IMR-90 (cell line): Measurements from ENCODE around the gene CTDP1. TPM values are rescaled to one million over a fixed set of nuclear protein-coding genes. Genes with fewer than 3 reads are reported as not detected.

Experiments used
- ATAC-seq: fragments of 200-7000 bp; cut with Tn5 transposase; 2 replicates; pipeline ENCODE4 v1.9.1; 2020; ENCODE audit warnings: low read depth, mild to moderate bottlenecking, moderate library complexity
- BruUV-seq: library from RNA; stranded (reverse); fragments of 400-500 nt; replicated peaks from 2 replicates; lab custom pipeline; 2021; lab: Mats Ljungman, UMichigan
- CTCF ChIA-PET: fragments of 300-600 bp; formaldehyde crosslinking; extraction: SDS; loops from one replicate; lab custom pipeline; 2021; ENCODE audit warnings: antibody characterized with exemption; lab: Yijun Ruan, JAX
- POLR2A ChIA-PET: fragments of 300-600 bp; sonication (Branson Sonifier 250); formaldehyde crosslinking; loops from one replicate; lab custom pipeline; 2022; ENCODE audit warnings: antibody characterized with exemption; ENCODE audit not compliant: unreplicated experiment; lab: Charles Lee
- DNase-seq: peaks from one replicate; pipeline ENCODE4 v3.0.0; 2013
- H2AFZ ChIP-seq: replicated peaks from 2 replicates; pipeline ENCODE3; 2013; ENCODE audit warnings: low read length, mild to moderate bottlenecking; ENCODE audit not compliant: poor library complexity
- H2AK5ac ChIP-seq: 2 replicates; pipeline ENCODE4 v1.6.1; 2013; ENCODE audit warnings: low read depth, low read length, inconsistent platforms
- H2AK9ac ChIP-seq: replicated peaks from 2 replicates; pipeline ENCODE3; 2013; ENCODE audit warnings: mild to moderate bottlenecking, low read depth, low read length, moderate library complexity; ENCODE audit not compliant: poor library complexity
- H2BK120ac ChIP-seq: 2 replicates; pipeline ENCODE4 v1.6.1; 2013; ENCODE audit warnings: low read depth, low read length, inconsistent platforms
- H2BK15ac ChIP-seq: 3 replicates; pipeline ENCODE4 v1.6.1; 2013; ENCODE audit warnings: low read depth, low read length, inconsistent platforms
- H2BK20ac ChIP-seq: 2 replicates; pipeline ENCODE4 v1.6.1; 2013; ENCODE audit warnings: low read depth, mild to moderate bottlenecking, inconsistent platforms, low read length, moderate library complexity
- H2BK5ac ChIP-seq: 2 replicates; pipeline ENCODE4 v1.6.1; 2013; ENCODE audit warnings: mild to moderate bottlenecking, low read depth, low read length, inconsistent platforms; ENCODE audit not compliant: poor library complexity, severe bottlenecking
- H3K14ac ChIP-seq: replicated peaks from 2 replicates; pipeline ENCODE4 v1.6.1; 2013; ENCODE audit warnings: low read depth, low read length, inconsistent platforms
- H3K18ac ChIP-seq: 2 replicates; pipeline ENCODE4 v1.6.1; 2013; ENCODE audit warnings: low read depth, low read length, control low read depth
- H3K23ac ChIP-seq: 2 replicates; pipeline ENCODE4 v1.6.1; 2013; ENCODE audit warnings: low read depth, low read length, inconsistent platforms
- H3K27ac ChIP-seq: 2 replicates; pipeline ENCODE4 v1.5.1; 2013; ENCODE audit warnings: mild to moderate bottlenecking, control low read depth, low read length; ENCODE audit not compliant: insufficient read depth
- H3K27me3 ChIP-seq: 2 replicates; pipeline ENCODE4 v1.6.1; 2013; ENCODE audit warnings: low read length; ENCODE audit not compliant: control insufficient read depth, insufficient read depth
- H3K36me3 ChIP-seq: 2 replicates; pipeline ENCODE4 v1.6.1; 2013; ENCODE audit warnings: low read length, mixed read lengths; ENCODE audit not compliant: control insufficient read depth, insufficient read depth
- H3K4ac ChIP-seq: 2 replicates; pipeline ENCODE4 v1.6.1; 2013; ENCODE audit warnings: low read depth, low read length, inconsistent platforms
- H3K4me1 ChIP-seq: 2 replicates; pipeline ENCODE4 v1.6.1; 2013; ENCODE audit warnings: low read length, mixed read lengths; ENCODE audit not compliant: control insufficient read depth, insufficient read depth
- H3K4me2 ChIP-seq: 2 replicates; pipeline ENCODE4 v1.6.1; 2013; ENCODE audit warnings: low read depth, mild to moderate bottlenecking, control low read depth, low read length, moderate library complexity
- H3K4me3 ChIP-seq: 2 replicates; pipeline ENCODE4 v1.5.1; 2013; ENCODE audit warnings: low read depth, mild to moderate bottlenecking, control low read depth, low read length, moderate library complexity; ENCODE audit not compliant: insufficient read depth
- H3K56ac ChIP-seq: 2 replicates; pipeline ENCODE4 v1.6.1; 2013; ENCODE audit warnings: low read length, inconsistent platforms; ENCODE audit not compliant: insufficient read depth; ENCODE audit errors: extremely low read depth
- H3K79me1 ChIP-seq, 2 experiments: 2 replicates each; pipeline ENCODE4 v1.6.1; 2013; ENCODE audit warnings: low read length in 2 of 2, inconsistent platforms in 1 of 2, low read depth in 1 of 2
- H3K9ac ChIP-seq: 2 replicates; pipeline ENCODE4 v1.6.1; 2013; ENCODE audit warnings: low read depth, low read length, control low read depth
- H3K9me1 ChIP-seq: 2 replicates; pipeline ENCODE4 v1.6.1; 2013; ENCODE audit warnings: low read length, inconsistent platforms; ENCODE audit not compliant: insufficient read depth
- H3K9me3 ChIP-seq: 2 replicates; pipeline ENCODE4 v1.6.1; 2013; ENCODE audit warnings: low read length; ENCODE audit not compliant: control insufficient read depth, insufficient read depth
- H4K20me1 ChIP-seq: 2 replicates; pipeline ENCODE4 v1.6.1; 2013; ENCODE audit warnings: low read length, inconsistent platforms; ENCODE audit not compliant: insufficient read depth
- H4K5ac ChIP-seq: 2 replicates; pipeline ENCODE4 v1.6.1; 2013; ENCODE audit warnings: mild to moderate bottlenecking, low read depth, low read length, control low read depth
- H4K8ac ChIP-seq, 2 experiments: 2 replicates each; pipeline ENCODE4 v1.6.1; 2013; ENCODE audit warnings: low read depth in 2 of 2, low read length in 2 of 2, control low read depth in 1 of 2, inconsistent platforms in 1 of 2
- H4K91ac ChIP-seq: 2 replicates; pipeline ENCODE4 v1.6.1; 2013; ENCODE audit warnings: low read depth, low read length, inconsistent platforms; ENCODE audit not compliant: insufficient read depth
- MXI1 ChIP-seq: IDR thresholded peaks from 2 replicates; pipeline ENCODE4 v1.6.1; 2012; ENCODE audit warnings: low read depth, mild to moderate bottlenecking, low read length, moderate library complexity, borderline replicate concordance
- RAD21 ChIP-seq: IDR thresholded peaks from 2 replicates; pipeline ENCODE4 v1.6.1; 2012; ENCODE audit warnings: low read length, improper control_type of control experiment
- RCOR1 ChIP-seq: IDR thresholded peaks from 2 replicates; pipeline ENCODE4 v1.6.1; 2012; ENCODE audit warnings: mild to moderate bottlenecking, low read length, improper control_type of control experiment; ENCODE audit not compliant: insufficient replicate concordance
- RFX5 ChIP-seq: IDR thresholded peaks from 2 replicates; pipeline ENCODE4 v1.8.0; 2012; ENCODE audit warnings: low read depth, mild to moderate bottlenecking, low read length, moderate library complexity
- SMC3 ChIP-seq: fragments of 150-350 bp; IDR thresholded peaks from 2 replicates; pipeline ENCODE4 v1.6.1; 2016; ENCODE audit warnings: low read depth, mild to moderate bottlenecking, antibody characterized with exemption, low read length, moderate library complexity
- WGBS, 2 experiments: methylation state at CpG; one replicate each; pipeline versions ENCODE4 v1.1.5 to v1.1.7; 2013; ENCODE audit warnings: missing lambda C conversion rate in 2 of 2; ENCODE audit not compliant: insufficient read length in 1 of 2; ENCODE audit errors: extremely low coverage in 2 of 2; 5-methylcytosine and 5-hydroxymethylcytosine counted together
- dilution Hi-C: fragments of 300-500 bp; cut with HindIII; formaldehyde crosslinking; loops from one replicate; pipeline ENCODE4 v1.14.3; 2018; ENCODE audit warnings: low sequenced_read_pairs; ENCODE audit not compliant: unreplicated experiment
- in situ Hi-C: fragments of 300-500 bp; cut with MboI; formaldehyde crosslinking; loops from 3 replicates; pipeline ENCODE4 v1.14.3; 2019; ENCODE audit warnings: low sequenced_read_pairs, inconsistent platforms, mixed read lengths
- intact Hi-C: fragments of 100-400 bp; cut with micrococcal nuclease; formaldehyde crosslinking; loops from 2 replicates; pipeline ENCODE4 v1.10.0; 2022
- polyA plus RNA-seq, 3 experiments: library from polyadenylated mRNA; depleted of rRNA; stranded (reverse); fragments of >200 nt; gene quantifications; 2 replicates each; pipeline ENCODE4 v1.2.3, GENCODE V29; 2012; ENCODE audit warnings: low replicate concordance in 1 of 3
- total RNA-seq: library from RNA; depleted of rRNA; stranded (reverse); fragments of >200 nt; gene quantifications from 2 replicates; pipeline ENCODE4 v1.2.3, GENCODE V29; 2012

Gene CTDP1
- total and polyA plus RNA-seq, 2 of the 4 experiments (the other 2 are of a cell fraction) = 13.4 to 17.6 TPM

GRCh38 chr18:79640875-79641274, 38.7 kb upstream of the CTDP1 start:
- Histone ChIP-seq H2AK5ac (no peak overlapping the region), H2AFZ (no peak overlapping the region), H3K27ac (no peak overlapping the region), H3K4me2 (no peak overlapping the region), H2BK120ac (no peak overlapping the region), H4K91ac (no peak overlapping the region), H4K20me1 (no peaks in the 10 kb centered on the region), H2BK20ac (no peak overlapping the region), H3K4ac (no peak overlapping the region), H2BK15ac (no peak overlapping the region), H3K9me1 (no peaks in the 10 kb centered on the region), H3K9me3 (no peaks in the 10 kb centered on the region), H3K56ac (no peak overlapping the region), H3K14ac (no peak overlapping the region), H3K9ac (no peak overlapping the region), H2AK9ac (no peak overlapping the region), H3K18ac (no peak overlapping the region), H4K5ac (no peak overlapping the region), H3K79me1 (no peaks in the 10 kb centered on the region), H3K23ac (no peak overlapping the region), H3K36me3 (no peaks in the 10 kb centered on the region), H2BK5ac (no peak overlapping the region), H3K27me3 (peaks cover 38% of the 10 kb centered on the region), H4K8ac (no peak overlapping the region), H3K4me3 (no peak overlapping the region), H3K4me1 (no peaks in the 10 kb centered on the region)
- ChIA-PET CTCF (no interaction called here), POLR2A (no interaction called here)
- in situ Hi-C loops = loop anchor here (5.0 kb wide), 1 partner anchor 264 kb away; no protein-coding TSS in a partner anchor
- BruUV-seq = no TSS peak
- DNase-seq = no peak
- no peak for ATAC-seq
- intact Hi-C loops = no loop called here
- no CpG with 5 or more reads among the region's 10 CpGs for WGBS, 2 experiments
- dilution Hi-C loops = no loop called here
- TF ChIP-seq RFX5 = no peak
- TF ChIP-seq SMC3 = no peak
- TF ChIP-seq MXI1 = no peak
- no peak for TF ChIP-seq RCOR1
- TF ChIP-seq RAD21 = no peak
